Measurements from ENCODE around the gene FREY1. TPM values are rescaled to one million over a fixed set of nuclear protein-coding genes. Genes with fewer than 3 reads are reported as not detected.

The FREY1 gene
- total and polyA plus RNA-seq, 2 donors (not counting 1 experiment from before 2014, with no cell fraction given): 0.83 TPM; not detected in 1

- TF ChIP-seq EZH2 (IDR thresholded peaks at IDR 0.05; ENCODE audit: low read length, missing control alignments): no peak
- TF ChIP-seq, protein P1, sequence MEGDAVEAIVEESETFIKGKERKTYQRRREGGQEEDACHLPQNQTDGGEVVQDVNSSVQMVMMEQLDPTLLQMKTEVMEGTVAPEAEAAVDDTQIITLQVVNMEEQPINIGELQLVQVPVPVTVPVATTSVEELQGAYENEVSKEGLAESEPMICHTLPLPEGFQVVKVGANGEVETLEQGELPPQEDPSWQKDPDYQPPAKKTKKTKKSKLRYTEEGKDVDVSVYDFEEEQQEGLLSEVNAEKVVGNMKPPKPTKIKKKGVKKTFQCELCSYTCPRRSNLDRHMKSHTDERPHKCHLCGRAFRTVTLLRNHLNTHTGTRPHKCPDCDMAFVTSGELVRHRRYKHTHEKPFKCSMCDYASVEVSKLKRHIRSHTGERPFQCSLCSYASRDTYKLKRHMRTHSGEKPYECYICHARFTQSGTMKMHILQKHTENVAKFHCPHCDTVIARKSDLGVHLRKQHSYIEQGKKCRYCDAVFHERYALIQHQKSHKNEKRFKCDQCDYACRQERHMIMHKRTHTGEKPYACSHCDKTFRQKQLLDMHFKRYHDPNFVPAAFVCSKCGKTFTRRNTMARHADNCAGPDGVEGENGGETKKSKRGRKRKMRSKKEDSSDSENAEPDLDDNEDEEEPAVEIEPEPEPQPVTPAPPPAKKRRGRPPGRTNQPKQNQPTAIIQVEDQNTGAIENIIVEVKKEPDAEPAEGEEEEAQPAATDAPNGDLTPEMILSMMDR (conservative IDR thresholded peaks at IDR 0.05 in 1 of 2, IDR thresholded peaks at IDR 0.05 in 1 of 2; ENCODE audit: low read depth in 1 of 2, low read length in 2 of 2): no peak
- Histone ChIP-seq H3K9me3 (ENCODE audit: control insufficient read depth, insufficient read depth, low read depth, low read length) (no peaks in the 10 kb centered on the region), H3K27me3 (ENCODE audit: control insufficient read depth, insufficient read depth, low read length) (peaks cover 23% of the 10 kb centered on the region), H3K79me2 (ENCODE audit: control insufficient read depth, insufficient read depth, low read length) (no peaks in the 10 kb centered on the region), H3K4me3 (replicated peaks in 1 of 4; ENCODE audit: control extremely low read depth in 1 of 4, insufficient read depth in 1 of 4, low read depth in 3 of 4, low read length in 4 of 4) (no peak overlapping the region), H3K4me2 (ENCODE audit: extremely low read depth, insufficient read depth, low read length) (no peak overlapping the region), H3K36me3 (ENCODE audit: control insufficient read depth, insufficient read depth, low read length) (no peaks in the 10 kb centered on the region), H3K27ac (ENCODE audit: insufficient read depth, low read length) (no peak overlapping the region), H3K9ac (ENCODE audit: insufficient read depth, low read length) (no peak overlapping the region), H3K4me1 (ENCODE audit: control insufficient read depth, extremely low read depth, insufficient read depth, low read length) (peaks cover 3% of the 10 kb centered on the region), H2AFZ (ENCODE audit: low read length) (no peak overlapping the region), H4K20me1 (ENCODE audit: control insufficient read depth, extremely low read depth, insufficient read depth, low read length) (no peaks in the 10 kb centered on the region)
- no peak for DNase-seq (ENCODE audit: low read depth in 2 of 2)
These were observed 10.6 kb downstream of the FREY1 start for GRCh38 chr11:45896422-45896984.

DNA sequence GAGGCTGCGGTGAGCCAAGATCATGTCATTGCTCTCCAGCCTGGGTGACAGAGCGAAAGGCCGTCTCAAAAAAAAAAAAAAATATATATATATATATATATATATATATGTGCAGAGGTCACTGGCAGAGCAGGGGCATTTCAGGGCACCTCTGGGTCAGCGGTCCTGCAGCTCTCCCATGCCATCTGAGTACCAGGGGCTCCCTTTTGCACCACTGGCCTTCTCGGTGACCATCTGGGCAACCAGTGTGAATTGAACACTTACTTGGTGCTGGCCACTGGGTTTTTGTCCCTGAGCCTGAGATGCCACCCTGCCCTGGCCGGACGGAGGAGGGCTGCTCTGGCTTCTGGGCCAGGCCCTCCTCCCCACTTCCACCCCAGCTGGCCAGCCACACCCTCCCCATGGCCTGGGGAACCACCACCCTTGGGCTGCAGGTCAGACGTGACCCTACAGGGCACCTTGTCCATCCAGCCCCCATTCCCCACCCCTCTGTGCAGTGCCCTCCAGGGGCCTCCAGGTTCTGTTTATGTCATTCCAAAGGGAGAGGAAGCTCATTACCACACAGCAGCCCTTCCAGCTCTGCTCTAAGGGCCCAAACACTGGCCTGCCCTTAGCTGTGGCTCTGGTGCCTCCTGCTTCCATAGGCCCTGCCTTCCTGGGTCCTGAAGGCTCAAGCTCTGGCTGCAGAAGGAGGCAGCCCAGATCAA is 11.4 kb downstream of the FREY1 start:
- Histone ChIP-seq H3K9ac (ENCODE audit: insufficient read depth, low read length) (no peak overlapping the region), H3K79me2 (ENCODE audit: control insufficient read depth, insufficient read depth, low read length) (no peaks in the 10 kb centered on the region), H3K4me2 (ENCODE audit: extremely low read depth, insufficient read depth, low read length) (no peak overlapping the region), H3K9me3 (ENCODE audit: control insufficient read depth, insufficient read depth, low read depth, low read length) (no peaks in the 10 kb centered on the region), H3K4me1 (ENCODE audit: control insufficient read depth, extremely low read depth, insufficient read depth, low read length) (peaks cover 3% of the 10 kb centered on the region), H3K4me3 (replicated peaks in 1 of 4; ENCODE audit: control extremely low read depth in 1 of 4, insufficient read depth in 1 of 4, low read depth in 3 of 4, low read length in 4 of 4) (no peak overlapping the region), H2AFZ (ENCODE audit: low read length) (no peak overlapping the region), H4K20me1 (ENCODE audit: control insufficient read depth, extremely low read depth, insufficient read depth, low read length) (no peaks in the 10 kb centered on the region), H3K27me3 (ENCODE audit: control insufficient read depth, insufficient read depth, low read length) (peaks cover 23% of the 10 kb centered on the region), H3K27ac (ENCODE audit: insufficient read depth, low read length) (no peak overlapping the region), H3K36me3 (ENCODE audit: control insufficient read depth, insufficient read depth, low read length) (no peaks in the 10 kb centered on the region)
- DNase-seq (ENCODE audit: low read depth in 2 of 2): no peak
- TF ChIP-seq, protein P1 (conservative IDR thresholded peaks at IDR 0.05 in 1 of 2, IDR thresholded peaks at IDR 0.05 in 1 of 2; ENCODE audit: low read depth in 1 of 2, low read length in 2 of 2): no peak
- TF ChIP-seq EZH2 (IDR thresholded peaks at IDR 0.05; ENCODE audit: low read length, missing control alignments): no peak

- Histone ChIP-seq H3K9ac (ENCODE audit: insufficient read depth, low read length) (no peak overlapping the region), H4K20me1 (ENCODE audit: control insufficient read depth, extremely low read depth, insufficient read depth, low read length) (no peaks in the 10 kb centered on the region), H3K79me2 (ENCODE audit: control insufficient read depth, insufficient read depth, low read length) (no peaks in the 10 kb centered on the region), H3K4me1 (ENCODE audit: control insufficient read depth, extremely low read depth, insufficient read depth, low read length) (peaks cover 3% of the 10 kb centered on the region), H3K4me3 (replicated peaks in 1 of 4; ENCODE audit: control extremely low read depth in 1 of 4, insufficient read depth in 1 of 4, low read depth in 3 of 4, low read length in 4 of 4) (no peak overlapping the region), H3K27ac (ENCODE audit: insufficient read depth, low read length) (no peak overlapping the region), H3K9me3 (ENCODE audit: control insufficient read depth, insufficient read depth, low read depth, low read length) (no peaks in the 10 kb centered on the region), H3K36me3 (ENCODE audit: control insufficient read depth, insufficient read depth, low read length) (no peaks in the 10 kb centered on the region), H2AFZ (ENCODE audit: low read length) (no peak overlapping the region), H3K4me2 (ENCODE audit: extremely low read depth, insufficient read depth, low read length) (no peak overlapping the region), H3K27me3 (ENCODE audit: control insufficient read depth, insufficient read depth, low read length) (peaks cover 23% of the 10 kb centered on the region)
- TF ChIP-seq EZH2 (IDR thresholded peaks at IDR 0.05; ENCODE audit: low read length, missing control alignments): no peak
- TF ChIP-seq, protein P1 (conservative IDR thresholded peaks at IDR 0.05 in 1 of 2, IDR thresholded peaks at IDR 0.05 in 1 of 2; ENCODE audit: low read depth in 1 of 2, low read length in 2 of 2): no peak
- DNase-seq (ENCODE audit: low read depth in 2 of 2): no peak
These were observed 12.4 kb downstream of the FREY1 start for GRCh38 chr11:45894555-45895247.
